ENCODE measurements around the gene KCNK4. TPM values are rescaled to one million over a fixed set of nuclear protein-coding genes. Genes with fewer than 3 reads are reported as not detected.

KCNK4 gene
- total RNA-seq, 1 donor = not detected

DNA sequence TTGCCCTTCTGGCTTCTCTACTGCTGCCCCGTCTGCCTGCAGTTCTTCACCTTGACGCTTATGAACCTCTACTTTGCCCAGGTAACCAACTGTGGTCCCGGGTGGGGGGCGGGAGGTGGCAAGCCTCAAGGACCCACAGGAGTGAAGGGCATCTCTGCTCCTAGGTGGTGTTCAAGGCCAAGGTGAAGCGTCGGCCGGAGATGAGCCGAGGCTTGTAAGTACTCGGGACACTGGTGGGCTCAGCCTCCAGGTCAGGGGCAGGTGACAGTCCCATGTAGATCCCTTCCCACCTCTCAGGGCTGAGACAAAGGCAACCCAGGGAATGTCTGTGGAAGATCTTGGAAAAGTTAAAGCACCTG is 4.3 kb upstream of the KCNK4 start:
- no peak for DNase-seq (ENCODE audit: low read depth)
- H3K4me3 ChIP-seq (ENCODE audit: low read depth, low read length) = no peak overlapping the region
- TF ChIP-seq, protein P1, sequence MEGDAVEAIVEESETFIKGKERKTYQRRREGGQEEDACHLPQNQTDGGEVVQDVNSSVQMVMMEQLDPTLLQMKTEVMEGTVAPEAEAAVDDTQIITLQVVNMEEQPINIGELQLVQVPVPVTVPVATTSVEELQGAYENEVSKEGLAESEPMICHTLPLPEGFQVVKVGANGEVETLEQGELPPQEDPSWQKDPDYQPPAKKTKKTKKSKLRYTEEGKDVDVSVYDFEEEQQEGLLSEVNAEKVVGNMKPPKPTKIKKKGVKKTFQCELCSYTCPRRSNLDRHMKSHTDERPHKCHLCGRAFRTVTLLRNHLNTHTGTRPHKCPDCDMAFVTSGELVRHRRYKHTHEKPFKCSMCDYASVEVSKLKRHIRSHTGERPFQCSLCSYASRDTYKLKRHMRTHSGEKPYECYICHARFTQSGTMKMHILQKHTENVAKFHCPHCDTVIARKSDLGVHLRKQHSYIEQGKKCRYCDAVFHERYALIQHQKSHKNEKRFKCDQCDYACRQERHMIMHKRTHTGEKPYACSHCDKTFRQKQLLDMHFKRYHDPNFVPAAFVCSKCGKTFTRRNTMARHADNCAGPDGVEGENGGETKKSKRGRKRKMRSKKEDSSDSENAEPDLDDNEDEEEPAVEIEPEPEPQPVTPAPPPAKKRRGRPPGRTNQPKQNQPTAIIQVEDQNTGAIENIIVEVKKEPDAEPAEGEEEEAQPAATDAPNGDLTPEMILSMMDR (IDR thresholded peaks at IDR 0.05; ENCODE audit: insufficient read depth, low read depth, low read length) = no peak

DNA sequence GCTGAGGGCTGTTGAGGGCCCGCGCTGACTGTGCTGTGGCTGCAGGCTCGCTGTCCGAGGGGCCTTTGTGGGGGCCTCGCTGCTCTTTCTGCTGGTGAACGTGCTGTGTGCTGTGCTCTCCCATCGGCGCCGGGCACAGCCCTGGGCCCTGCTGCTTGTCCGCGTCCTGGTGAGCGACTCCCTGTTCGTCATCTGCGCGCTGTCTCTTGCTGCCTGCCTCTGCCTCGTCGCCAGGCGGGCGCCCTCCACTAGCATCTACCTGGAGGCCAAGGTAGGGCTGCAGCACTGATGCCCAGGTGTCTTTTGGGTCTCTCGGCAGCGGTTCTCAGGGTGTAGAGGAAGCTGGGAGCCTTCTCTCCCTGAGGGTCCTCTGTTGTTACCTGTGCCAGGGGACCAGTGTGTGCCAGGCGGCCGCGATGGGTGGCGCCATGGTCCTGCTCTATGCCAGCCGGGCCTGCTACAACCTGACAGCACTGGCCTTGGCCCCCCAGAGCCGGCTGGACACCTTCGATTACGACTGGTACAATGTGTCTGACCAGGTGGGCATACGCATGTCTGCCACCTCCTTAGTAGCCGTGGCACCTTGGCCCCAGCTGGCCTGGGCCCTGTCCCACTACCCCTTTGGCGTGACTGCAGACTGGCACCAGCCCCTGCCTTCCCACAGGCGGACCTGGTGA is 3.3 kb upstream of the KCNK4 start:
- TF ChIP-seq, protein P1 (IDR thresholded peaks at IDR 0.05; ENCODE audit: insufficient read depth, low read depth, low read length) = no peak

DNA sequence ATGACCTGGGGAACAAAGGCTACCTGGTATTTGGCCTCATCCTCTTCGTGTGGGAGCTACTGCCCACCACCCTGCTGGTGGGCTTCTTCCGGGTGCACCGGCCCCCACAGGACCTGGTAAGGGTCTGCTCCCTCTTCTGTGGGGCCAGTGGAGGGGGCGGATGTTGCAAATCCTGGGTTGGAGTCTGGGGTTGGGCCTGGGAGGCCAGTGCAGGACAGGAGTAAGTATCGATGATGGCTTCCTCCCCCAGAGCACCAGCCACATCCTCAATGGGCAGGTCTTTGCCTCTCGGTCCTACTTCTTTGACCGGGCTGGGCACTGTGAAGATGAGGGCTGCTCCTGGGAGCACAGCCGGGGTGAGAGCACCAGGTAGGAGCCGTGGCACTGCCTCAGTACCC is 2.8 kb upstream of the KCNK4 start:
- H3K4me3 ChIP-seq (ENCODE audit: low read depth, low read length) = no peak overlapping the region
- DNase-seq (ENCODE audit: low read depth) = no peak
- TF ChIP-seq, protein P1 (IDR thresholded peaks at IDR 0.05; ENCODE audit: insufficient read depth, low read depth, low read length) = no peak

More for the DNA sequence above, 3.3 kb upstream of the KCNK4 start:
- no peak for DNase-seq (ENCODE audit: low read depth)
- no peak overlapping the region for H3K4me3 ChIP-seq (ENCODE audit: low read depth, low read length)

DNA sequence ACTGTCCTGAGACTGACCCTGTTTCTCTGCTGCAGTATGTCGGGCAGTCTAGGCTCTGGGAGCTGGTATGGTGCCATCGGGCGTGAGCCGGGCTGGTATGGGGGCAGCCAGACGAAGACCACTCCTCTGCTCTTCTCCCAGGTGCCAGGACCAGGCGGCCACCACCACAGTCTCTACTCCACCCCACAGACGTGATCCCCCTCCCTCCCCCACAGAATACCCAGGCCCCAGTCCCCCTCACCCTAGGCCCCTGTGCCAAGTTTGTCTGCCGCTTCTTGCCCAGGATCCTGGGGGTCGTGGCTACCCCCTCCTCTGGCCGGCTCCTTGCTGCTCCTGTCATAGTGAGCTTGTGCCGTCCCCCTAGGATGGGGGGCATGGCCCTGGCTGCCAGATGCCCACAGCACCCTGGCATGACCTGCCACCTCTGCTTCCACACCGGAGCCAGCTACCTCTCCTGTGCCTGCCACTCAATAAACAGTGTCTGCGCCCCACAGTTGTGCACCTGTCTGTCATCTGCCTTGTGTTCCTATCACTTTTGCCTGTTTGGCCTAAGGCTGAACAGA is 2.0 kb upstream of the KCNK4 start:
- TF ChIP-seq, protein P1 (IDR thresholded peaks at IDR 0.05; ENCODE audit: insufficient read depth, low read depth, low read length) = no peak
- H3K4me3 ChIP-seq (ENCODE audit: low read depth, low read length) = no peak overlapping the region
- DNase-seq (ENCODE audit: low read depth) = no peak

DNA sequence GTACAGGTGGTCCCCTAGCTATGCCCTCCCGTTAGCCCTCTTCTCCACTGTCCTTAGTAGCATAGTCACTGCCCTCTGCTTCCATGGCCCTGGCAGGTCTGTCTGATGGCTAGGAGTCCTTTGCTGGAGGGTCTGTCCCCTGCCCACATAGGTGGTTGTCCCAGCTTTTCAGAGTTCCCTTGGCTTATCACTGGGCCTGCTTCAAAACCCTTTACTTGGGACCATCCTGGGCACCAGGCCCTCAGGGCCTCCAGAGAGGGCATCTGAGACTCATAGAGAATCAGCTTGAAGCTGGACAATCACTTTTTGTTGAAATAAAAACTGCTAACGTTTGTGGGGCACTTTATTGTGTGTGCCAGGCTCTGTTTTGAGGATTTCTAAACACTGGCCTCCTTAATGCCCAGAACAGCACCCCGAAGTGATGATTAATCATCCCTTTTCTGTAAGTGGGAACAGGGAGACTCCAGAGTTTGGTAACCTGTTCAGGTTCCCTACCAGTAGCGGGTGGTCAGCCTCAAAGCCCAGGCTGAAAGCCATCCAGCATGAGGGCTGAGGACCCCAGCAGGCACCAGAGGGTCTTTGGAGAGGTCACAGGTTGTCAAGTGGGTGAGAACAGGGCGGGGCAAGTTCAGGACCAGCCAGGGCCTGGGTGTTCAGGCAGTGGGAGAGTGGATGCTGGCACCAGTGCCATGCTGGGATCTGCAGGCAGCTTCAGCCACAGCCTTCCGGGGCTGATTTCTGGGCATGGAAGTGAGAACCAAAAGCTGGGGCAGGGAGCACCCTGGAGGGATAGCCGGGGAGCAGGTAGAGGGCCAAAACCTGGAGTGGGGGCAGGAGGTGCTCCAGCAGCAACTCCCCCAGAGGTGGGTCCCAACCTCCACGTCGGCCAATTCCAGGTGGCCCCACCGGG is 495 bp upstream of the KCNK4 start:
- TF ChIP-seq, protein P1 (IDR thresholded peaks at IDR 0.05; ENCODE audit: insufficient read depth, low read depth, low read length) = no peak
- no peak for DNase-seq (ENCODE audit: low read depth)
- H3K4me3 ChIP-seq (ENCODE audit: low read depth, low read length) = no peak overlapping the region

DNA sequence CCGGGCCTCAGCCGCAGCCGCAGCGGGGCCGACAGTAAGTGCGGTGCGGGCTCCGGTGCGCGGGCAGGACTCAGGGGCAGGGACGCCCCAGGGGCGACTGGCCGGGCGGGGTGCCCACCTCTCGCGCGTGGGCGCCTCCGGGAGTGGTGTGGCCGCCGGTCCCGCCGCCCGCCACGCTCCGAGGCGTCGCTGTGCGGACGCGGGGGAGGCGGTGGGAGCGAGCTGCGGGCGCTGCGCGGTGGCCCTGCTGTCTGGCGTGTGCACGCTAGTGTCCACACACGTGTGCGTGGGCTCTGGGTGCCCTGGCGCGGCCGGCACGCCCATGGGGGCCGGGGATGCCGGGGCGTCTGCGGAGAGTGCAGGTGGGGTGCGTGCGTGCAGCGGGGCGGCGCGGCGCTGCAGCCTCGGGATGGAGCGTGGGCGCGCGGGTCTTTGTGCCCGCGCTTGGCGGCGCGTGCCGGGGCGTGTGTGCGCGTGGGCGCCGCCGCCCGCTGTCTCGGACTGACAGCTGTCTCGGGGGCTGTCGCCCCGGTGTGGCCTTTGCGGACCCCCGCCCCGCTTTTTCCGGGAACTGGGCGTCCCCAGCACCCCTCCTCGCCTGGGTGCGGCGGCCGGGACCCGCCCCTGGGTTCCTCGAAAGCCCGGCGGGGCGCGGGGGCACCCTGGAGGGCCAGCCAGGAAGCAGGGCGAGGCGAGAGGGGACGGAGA is 804 bp downstream of the KCNK4 start:
- H3K4me3 ChIP-seq (ENCODE audit: low read depth, low read length) = peak overlapping the region; percentile 23
- TF ChIP-seq, protein P1 (IDR thresholded peaks at IDR 0.05; ENCODE audit: insufficient read depth, low read depth, low read length) = no peak
- no peak for DNase-seq (ENCODE audit: low read depth)

All from fibroblast of villous mesenchyme (primary cell).